Measurements from ENCODE around the gene SLC38A3. TPM values are rescaled to one million over a fixed set of nuclear protein-coding genes. Genes with fewer than 3 reads are reported as not detected.

Gene SLC38A3
- total and polyA plus RNA-seq, 9 of the 15 experiments (the other 6 are each of a cell fraction or from before 2014, with no cell fraction given): 0.09 to 0.38 (median 0.16) TPM; not detected in 6

- in situ Hi-C loops (cut with MboI) (no loop called here), intact Hi-C loops (cut with micrococcal nuclease) (no loop called here)
- ATAC-seq: no peak
- Histone ChIP-seq H3K79me2 (ENCODE audit: control insufficient read depth, insufficient read depth, low read length) (no peaks in the 10 kb centered on the region), H4K20me1 (replicated peaks; ENCODE audit: control insufficient read depth, insufficient read depth, low read length) (no peaks in the 10 kb centered on the region), H3K36me3 (ENCODE audit: control insufficient read depth, insufficient read depth, low read length) (no peaks in the 10 kb centered on the region), H3K9me3 (replicated peaks; ENCODE audit: control insufficient read depth, insufficient read depth, low read depth, low read length) (no peaks in the 10 kb centered on the region), H3K9ac (ENCODE audit: insufficient read depth in 1 of 2, low read depth in 2 of 2, low read length in 2 of 2) (no peak overlapping the region), H3K27ac (ENCODE audit: extremely low read depth, low read depth, low read length) (no peak overlapping the region), H2AFZ (ENCODE audit: low read depth, low read length) (no peak overlapping the region), H3K4me3 (no peak overlapping the region), H3K9me1 (ENCODE audit: control insufficient read depth, insufficient read depth, low read length) (no peaks in the 10 kb centered on the region), H3K27me3 (ENCODE audit: control insufficient read depth in 2 of 2, insufficient read depth in 2 of 2, low read length in 2 of 2) (no peaks in the 10 kb centered on the region), H3K4me1 (replicated peaks in 1 of 2; ENCODE audit: control insufficient read depth in 2 of 2, insufficient read depth in 2 of 2, low read length in 2 of 2) (peaks cover 0 to 18% of the 10 kb centered on the region in 2 experiments; a peak in 3 of 5 replicates), H3K4me2 (ENCODE audit: insufficient read depth, low read length) (no peak overlapping the region)
- WGBS (ENCODE audit: insufficient coverage, low coverage, missing lambda C conversion rate): 39% methylated on average over 2 of the region's 2 CpGs
- POLR2A ChIA-PET: no interaction called here
- FAIRE-seq: no peak
- no peak for DNase-seq (ENCODE audit: extremely low read depth in 1 of 4, low spot score in 3 of 4)
- CTCF ChIA-PET (ENCODE audit: low intra/inter-chr PET ratio): no interaction called here
- BruUV-seq (replicated peaks): no TSS peak
- no peak for TF ChIP-seq ZZZ3 (IDR thresholded peaks at IDR 0.05)
- TF ChIP-seq TSC22D4 (tag; IDR thresholded peaks at IDR 0.05): no peak
- no peak for TF ChIP-seq RCOR1 (IDR thresholded peaks at IDR 0.05; ENCODE audit: borderline replicate concordance in 1 of 2, low read depth in 2 of 2, low read length in 2 of 2)
- no peak for TF ChIP-seq SRSF1 (IDR thresholded peaks at IDR 0.05; ENCODE audit: low read depth, low read length)
- no peak for TF ChIP-seq ZNF318 (IDR thresholded peaks at IDR 0.05; ENCODE audit: borderline replicate concordance in 1 of 2, low read depth in 1 of 2)
- TF ChIP-seq ID3 (CRISPR knock-in tag; IDR thresholded peaks at IDR 0.05): no peak
- no peak for TF ChIP-seq ID3 (tag; IDR thresholded peaks at IDR 0.05)
- no peak for TF ChIP-seq RBM25 (IDR thresholded peaks at IDR 0.05; ENCODE audit: low read depth, low read length, severe bottlenecking)
- TF ChIP-seq ZNF165 (CRISPR knock-in tag; IDR thresholded peaks at IDR 0.05; ENCODE audit: borderline replicate concordance): no peak
- no peak for TF ChIP-seq TAF1 (IDR thresholded peaks at IDR 0.05; ENCODE audit: control insufficient read depth, extremely low read depth, insufficient read depth, low read length, severe bottlenecking)
- TF ChIP-seq BRF2 (IDR thresholded peaks at IDR 0.05; ENCODE audit: borderline replicate concordance, insufficient read depth, insufficient read length): no peak
- TF ChIP-seq JUND (IDR thresholded peaks at IDR 0.05; ENCODE audit: borderline replicate concordance, low read depth, low read length): no peak
- no peak for TF ChIP-seq JUND (tag; IDR thresholded peaks at IDR 0.05; ENCODE audit: borderline replicate concordance, low read depth, low read length)
These were observed 27.7 kb upstream of the SLC38A3 start for GRCh38 chr3:50177346-50177745.

Data from K562 (cell line).